Stimulated activated CD8-positive, alpha-beta memory T cell treated with anti-CD3 and anti-CD28 coated beads, Interleukin-7, amount 100 ng/mL, for 48 hours (primary cell): ENCODE data around the gene BOK.

ENCODE experiments used
- DNase-seq, 2 donors: peaks; one replicate each; pipeline ENCODE4 v3.0.0-alpha.2; 2020; ENCODE audit warnings: low read depth in 1 of 2; ENCODE audit errors: extremely low read depth in 1 of 2

Gene BOK

GRCh38 chr2:241617431-241618154, 59.0 kb downstream of the BOK start:
- DNase-seq, result no peak

- no peak for DNase-seq
Observed at GRCh38 chr2:241618296-241618805, 59.8 kb downstream of the BOK start.

GRCh38 chr2:241618829-241619228, 60.3 kb downstream of the BOK start:
- no peak for DNase-seq

DNA sequence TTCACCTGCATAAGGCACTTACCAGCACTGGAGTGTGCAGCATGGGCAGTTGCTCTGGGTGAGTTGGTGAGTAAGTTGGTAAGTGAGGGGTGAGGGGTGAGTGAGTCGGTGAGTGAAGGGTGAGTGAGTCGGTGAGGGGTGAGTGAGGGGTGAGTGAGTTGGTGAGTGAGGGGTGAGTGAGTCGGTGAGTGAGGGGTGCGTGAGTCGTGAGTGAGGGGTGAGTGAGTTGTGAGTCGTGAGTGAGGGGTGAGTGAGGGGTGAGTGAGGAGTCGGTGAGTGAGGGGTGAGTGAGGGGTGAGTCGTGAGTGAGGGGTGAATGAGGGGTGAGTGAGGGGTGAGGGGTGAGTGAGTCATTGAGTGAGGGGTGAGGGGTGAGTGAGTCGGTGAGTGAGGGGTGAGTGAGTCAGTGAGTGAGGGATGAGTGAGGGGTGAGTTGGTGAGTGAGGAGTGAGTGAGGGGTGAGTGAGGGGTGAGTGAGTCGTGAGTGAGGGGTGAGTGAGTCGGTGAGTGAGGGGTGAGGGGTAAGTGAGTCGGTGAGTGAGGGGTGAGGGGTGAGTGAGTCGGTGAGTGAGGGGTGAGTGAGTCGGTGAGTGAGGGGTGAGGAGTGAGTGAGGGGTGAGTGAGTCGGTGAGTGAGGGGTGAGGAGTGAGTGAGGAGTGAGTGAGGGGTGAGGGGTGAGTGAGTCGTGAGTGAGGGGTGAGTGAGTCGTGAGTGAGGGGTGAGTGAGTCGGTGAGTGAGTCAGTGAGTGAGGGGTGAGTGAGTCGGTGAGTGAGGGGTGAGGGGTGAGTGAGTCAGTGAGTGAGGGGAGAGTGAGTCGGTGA, 61.3 kb downstream of the BOK start:
- peak in 1 of 2 donors; percentile 32 for DNase-seq

GRCh38 chr2:241620419-241620769, 61.8 kb downstream of the BOK start:
- DNase-seq, result peak; percentile 52 to 82
